ENCODE results near the gene CCDC97. TPM values are rescaled to one million over a fixed set of nuclear protein-coding genes. Genes with fewer than 3 reads are reported as not detected.
A peak's percentile ranks its signal among the peaks of the same experiment; 100 is the strongest.

Gene CCDC97
- total RNA-seq, 1 experiment from 2014 or later = 25.5 TPM

DNA sequence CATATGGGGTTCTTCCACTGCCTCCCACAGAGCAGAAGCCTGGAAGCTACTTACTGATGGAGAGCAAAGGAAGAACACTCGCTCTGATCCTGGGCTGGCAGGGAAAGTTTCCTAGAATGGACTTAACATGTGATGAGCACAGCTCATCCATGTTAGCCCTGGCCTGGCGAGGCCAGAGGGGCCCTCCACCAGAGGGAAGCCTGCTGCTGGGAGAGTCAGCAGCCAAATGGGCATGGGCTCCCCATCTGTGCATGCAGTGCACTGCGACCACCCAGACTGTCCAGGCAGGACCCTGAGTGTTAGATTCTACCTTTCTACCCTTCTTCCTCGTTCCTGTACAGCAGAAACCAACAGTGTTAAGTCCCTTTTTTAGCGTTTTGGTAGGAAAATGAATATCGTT is 36.9 kb upstream of the CCDC97 start:
- Histone ChIP-seq H3K27ac (ENCODE audit: low read length) (no peak overlapping the region), H3K27me3 (ENCODE audit: control insufficient read depth, insufficient read depth, low read length) (no peaks in the 10 kb centered on the region), H3K4me3 (ENCODE audit: low read depth in 2 of 2, low read length in 2 of 2) (no peak overlapping the region), H3K36me3 (ENCODE audit: control insufficient read depth, insufficient read depth, low read length) (peaks cover 33% of the 10 kb centered on the region), H3K4me1 (ENCODE audit: control insufficient read depth, insufficient read depth, low read length) (no peaks in the 10 kb centered on the region), H3K9me3 (ENCODE audit: control insufficient read depth, insufficient read depth, low read depth, low read length) (no peaks in the 10 kb centered on the region)
- intact Hi-C loops (cut with micrococcal nuclease; ENCODE audit: unreplicated experiment) (no loop called here), in situ Hi-C loops (cut with HindIII; ENCODE audit: low pct_unique_long_range_greater_than_20kb, low sequenced_read_pairs) (no loop called here)
- ChIA-PET CTCF (no interaction called here), POLR2A (no interaction called here)
- ATAC-seq (peak; percentile 51; the same call in 1 of the 2 replicates), DNase-seq (ENCODE audit: low read depth, low spot score) (no peak)
- BruUV-seq (replicated peaks) = no TSS peak
- TF ChIP-seq, protein P1, sequence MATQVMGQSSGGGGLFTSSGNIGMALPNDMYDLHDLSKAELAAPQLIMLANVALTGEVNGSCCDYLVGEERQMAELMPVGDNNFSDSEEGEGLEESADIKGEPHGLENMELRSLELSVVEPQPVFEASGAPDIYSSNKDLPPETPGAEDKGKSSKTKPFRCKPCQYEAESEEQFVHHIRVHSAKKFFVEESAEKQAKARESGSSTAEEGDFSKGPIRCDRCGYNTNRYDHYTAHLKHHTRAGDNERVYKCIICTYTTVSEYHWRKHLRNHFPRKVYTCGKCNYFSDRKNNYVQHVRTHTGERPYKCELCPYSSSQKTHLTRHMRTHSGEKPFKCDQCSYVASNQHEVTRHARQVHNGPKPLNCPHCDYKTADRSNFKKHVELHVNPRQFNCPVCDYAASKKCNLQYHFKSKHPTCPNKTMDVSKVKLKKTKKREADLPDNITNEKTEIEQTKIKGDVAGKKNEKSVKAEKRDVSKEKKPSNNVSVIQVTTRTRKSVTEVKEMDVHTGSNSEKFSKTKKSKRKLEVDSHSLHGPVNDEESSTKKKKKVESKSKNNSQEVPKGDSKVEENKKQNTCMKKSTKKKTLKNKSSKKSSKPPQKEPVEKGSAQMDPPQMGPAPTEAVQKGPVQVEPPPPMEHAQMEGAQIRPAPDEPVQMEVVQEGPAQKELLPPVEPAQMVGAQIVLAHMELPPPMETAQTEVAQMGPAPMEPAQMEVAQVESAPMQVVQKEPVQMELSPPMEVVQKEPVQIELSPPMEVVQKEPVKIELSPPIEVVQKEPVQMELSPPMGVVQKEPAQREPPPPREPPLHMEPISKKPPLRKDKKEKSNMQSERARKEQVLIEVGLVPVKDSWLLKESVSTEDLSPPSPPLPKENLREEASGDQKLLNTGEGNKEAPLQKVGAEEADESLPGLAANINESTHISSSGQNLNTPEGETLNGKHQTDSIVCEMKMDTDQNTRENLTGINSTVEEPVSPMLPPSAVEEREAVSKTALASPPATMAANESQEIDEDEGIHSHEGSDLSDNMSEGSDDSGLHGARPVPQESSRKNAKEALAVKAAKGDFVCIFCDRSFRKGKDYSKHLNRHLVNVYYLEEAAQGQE (IDR thresholded peaks at IDR 0.05; ENCODE audit: insufficient read depth in 1 of 2, low read depth in 2 of 2, low read length in 1 of 2) = no peak
- TF ChIP-seq SIN3A (IDR thresholded peaks at IDR 0.05; ENCODE audit: borderline replicate concordance, insufficient read depth, low read depth, low read length) (no peak), CTCF (IDR thresholded peaks at IDR 0.05) (no peak), POLR2AphosphoS5 (IDR thresholded peaks at IDR 0.05; ENCODE audit: low read depth, low read length) (no peak), TCF7L2 (IDR thresholded peaks at IDR 0.05; ENCODE audit: low read depth, low read length) (no peak)

DNA sequence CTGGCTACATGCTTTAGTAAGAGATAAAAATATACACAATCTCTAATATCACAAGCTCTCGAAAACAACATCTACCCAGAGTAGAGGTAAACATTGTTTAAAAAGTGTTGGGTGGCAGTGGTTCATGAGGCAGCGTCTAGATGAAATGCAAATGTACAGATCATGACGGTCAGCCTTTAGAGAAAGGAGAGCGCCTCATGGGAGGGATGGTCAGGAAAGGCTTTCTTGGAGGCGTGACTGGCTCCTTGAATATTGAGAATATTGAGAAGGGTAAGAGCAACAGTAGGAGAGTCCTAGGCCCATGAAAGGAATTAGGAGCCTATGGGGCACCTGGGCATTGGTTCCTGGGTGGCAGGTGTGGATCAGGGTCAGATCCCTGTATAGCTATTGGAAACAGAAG is 35.2 kb upstream of the CCDC97 start:
- no peaks in the 10 kb centered on the region for H3K9me3 ChIP-seq (ENCODE audit: control insufficient read depth, insufficient read depth, low read depth, low read length)
- no peak for TF ChIP-seq CTCF (IDR thresholded peaks at IDR 0.05)
- intact Hi-C loops (cut with micrococcal nuclease; ENCODE audit: unreplicated experiment) = no loop called here
- H3K4me3 ChIP-seq (ENCODE audit: low read depth in 2 of 2, low read length in 2 of 2) = no peak overlapping the region
- H3K36me3 ChIP-seq (ENCODE audit: control insufficient read depth, insufficient read depth, low read length) = peaks cover 37% of the 10 kb centered on the region
- no peaks in the 10 kb centered on the region for H3K27me3 ChIP-seq (ENCODE audit: control insufficient read depth, insufficient read depth, low read length)
- ATAC-seq = no peak
- in situ Hi-C loops (cut with HindIII; ENCODE audit: low pct_unique_long_range_greater_than_20kb, low sequenced_read_pairs) = no loop called here
- ChIA-PET CTCF (no interaction called here), POLR2A (no interaction called here)
- H3K27ac ChIP-seq (ENCODE audit: low read length) = no peak overlapping the region
- no TSS peak for BruUV-seq (replicated peaks)
- no peaks in the 10 kb centered on the region for H3K4me1 ChIP-seq (ENCODE audit: control insufficient read depth, insufficient read depth, low read length)
- DNase-seq (ENCODE audit: low read depth, low spot score) = no peak

DNA sequence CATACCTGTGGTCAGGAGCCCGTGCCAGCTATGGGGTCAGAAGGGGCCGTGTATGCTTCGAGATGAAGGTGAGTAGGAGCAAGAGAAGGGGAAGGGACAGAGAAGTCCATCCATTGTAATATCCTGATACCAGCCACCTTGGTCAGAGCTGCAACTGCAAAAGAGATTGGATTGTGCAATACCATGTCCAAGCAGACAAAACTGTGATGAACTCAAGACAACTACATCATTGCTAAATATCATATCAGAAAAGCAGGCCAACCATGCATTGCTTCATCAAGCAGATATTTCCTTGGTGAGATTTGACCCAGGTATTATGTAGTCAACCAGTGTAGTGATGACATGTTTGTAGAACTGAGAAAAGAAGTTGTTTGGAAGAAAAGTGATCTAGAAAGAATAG is 33.7 kb upstream of the CCDC97 start:
- no TSS peak for BruUV-seq (replicated peaks)
- Histone ChIP-seq H3K4me1 (ENCODE audit: control insufficient read depth, insufficient read depth, low read length) (no peaks in the 10 kb centered on the region), H3K4me3 (ENCODE audit: low read depth in 2 of 2, low read length in 2 of 2) (no peak overlapping the region), H3K27ac (ENCODE audit: low read length) (no peak overlapping the region), H3K27me3 (ENCODE audit: control insufficient read depth, insufficient read depth, low read length) (no peaks in the 10 kb centered on the region), H3K9me3 (ENCODE audit: control insufficient read depth, insufficient read depth, low read depth, low read length) (no peaks in the 10 kb centered on the region), H3K36me3 (ENCODE audit: control insufficient read depth, insufficient read depth, low read length) (peaks cover 43% of the 10 kb centered on the region)
- no peak for DNase-seq (ENCODE audit: low read depth, low spot score)
- CTCF ChIA-PET = no interaction called here
- POLR2A ChIA-PET = no interaction called here
- in situ Hi-C loops (cut with HindIII; ENCODE audit: low pct_unique_long_range_greater_than_20kb, low sequenced_read_pairs) = no loop called here
- ATAC-seq = no peak
- no peak; the same call in 1 of the 2 replicates for TF ChIP-seq POLR2AphosphoS5 (IDR thresholded peaks at IDR 0.05; ENCODE audit: low read depth, low read length)
- intact Hi-C loops (cut with micrococcal nuclease; ENCODE audit: unreplicated experiment) = no loop called here
